Testis (tissue), 2 donors: Measurements from ENCODE around the gene WDR36.

Experiments
- POLR2A ChIP-seq: fragments of 450-650 bp; IDR thresholded peaks from one replicate; pipeline ENCODE4 v1.6.1; 2017; ENCODE audit warnings: antibody characterized with exemption, mild to moderate bottlenecking, moderate library complexity
- TF ChIP-seq, protein P1 (sequence below), 3 experiments: fragments of 450-650 bp in 2 of 3; fragments of 200-600 bp in 1 of 3; sonication (generic) in 1 of 3; IDR thresholded peaks; one replicate each; pipeline ENCODE4 v1.5.1; 2016 to 2019; ENCODE audit warnings: antibody characterized with exemption in 3 of 3, mild to moderate bottlenecking in 2 of 3, moderate library complexity in 1 of 3

DNA sequence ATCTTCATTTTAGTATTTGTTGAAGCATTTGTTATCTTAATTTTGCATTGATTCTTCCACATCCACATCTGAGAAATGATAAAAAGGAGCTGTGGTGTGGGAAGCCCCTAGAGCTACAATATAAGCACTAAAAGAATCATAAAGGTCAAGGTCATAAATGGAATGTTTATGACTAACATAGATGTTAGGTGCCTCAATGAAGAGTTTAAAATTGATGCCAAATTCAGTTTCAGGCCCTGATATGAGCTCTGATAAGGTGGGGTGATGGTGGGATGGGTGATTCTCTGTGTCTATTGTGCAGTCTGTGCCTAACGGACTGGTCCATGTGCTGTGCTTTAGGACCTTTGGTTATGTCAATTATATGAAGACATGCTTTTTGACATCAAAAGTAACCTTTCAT is 70.9 kb downstream of the WDR36 start:
- TF ChIP-seq POLR2A: no peak
- TF ChIP-seq, protein P1, sequence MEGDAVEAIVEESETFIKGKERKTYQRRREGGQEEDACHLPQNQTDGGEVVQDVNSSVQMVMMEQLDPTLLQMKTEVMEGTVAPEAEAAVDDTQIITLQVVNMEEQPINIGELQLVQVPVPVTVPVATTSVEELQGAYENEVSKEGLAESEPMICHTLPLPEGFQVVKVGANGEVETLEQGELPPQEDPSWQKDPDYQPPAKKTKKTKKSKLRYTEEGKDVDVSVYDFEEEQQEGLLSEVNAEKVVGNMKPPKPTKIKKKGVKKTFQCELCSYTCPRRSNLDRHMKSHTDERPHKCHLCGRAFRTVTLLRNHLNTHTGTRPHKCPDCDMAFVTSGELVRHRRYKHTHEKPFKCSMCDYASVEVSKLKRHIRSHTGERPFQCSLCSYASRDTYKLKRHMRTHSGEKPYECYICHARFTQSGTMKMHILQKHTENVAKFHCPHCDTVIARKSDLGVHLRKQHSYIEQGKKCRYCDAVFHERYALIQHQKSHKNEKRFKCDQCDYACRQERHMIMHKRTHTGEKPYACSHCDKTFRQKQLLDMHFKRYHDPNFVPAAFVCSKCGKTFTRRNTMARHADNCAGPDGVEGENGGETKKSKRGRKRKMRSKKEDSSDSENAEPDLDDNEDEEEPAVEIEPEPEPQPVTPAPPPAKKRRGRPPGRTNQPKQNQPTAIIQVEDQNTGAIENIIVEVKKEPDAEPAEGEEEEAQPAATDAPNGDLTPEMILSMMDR (IDR thresholded peaks at IDR 0.05): no peak
